ENCODE measurements around the gene PABPN1L. TPM values are rescaled to one million over a fixed set of nuclear protein-coding genes. Genes with fewer than 3 reads are reported as not detected.

PABPN1L gene
- total and polyA plus RNA-seq, 2 donors (not counting 3 experiments of a cell fraction or from before 2014, with no cell fraction given) = not detected

DNA sequence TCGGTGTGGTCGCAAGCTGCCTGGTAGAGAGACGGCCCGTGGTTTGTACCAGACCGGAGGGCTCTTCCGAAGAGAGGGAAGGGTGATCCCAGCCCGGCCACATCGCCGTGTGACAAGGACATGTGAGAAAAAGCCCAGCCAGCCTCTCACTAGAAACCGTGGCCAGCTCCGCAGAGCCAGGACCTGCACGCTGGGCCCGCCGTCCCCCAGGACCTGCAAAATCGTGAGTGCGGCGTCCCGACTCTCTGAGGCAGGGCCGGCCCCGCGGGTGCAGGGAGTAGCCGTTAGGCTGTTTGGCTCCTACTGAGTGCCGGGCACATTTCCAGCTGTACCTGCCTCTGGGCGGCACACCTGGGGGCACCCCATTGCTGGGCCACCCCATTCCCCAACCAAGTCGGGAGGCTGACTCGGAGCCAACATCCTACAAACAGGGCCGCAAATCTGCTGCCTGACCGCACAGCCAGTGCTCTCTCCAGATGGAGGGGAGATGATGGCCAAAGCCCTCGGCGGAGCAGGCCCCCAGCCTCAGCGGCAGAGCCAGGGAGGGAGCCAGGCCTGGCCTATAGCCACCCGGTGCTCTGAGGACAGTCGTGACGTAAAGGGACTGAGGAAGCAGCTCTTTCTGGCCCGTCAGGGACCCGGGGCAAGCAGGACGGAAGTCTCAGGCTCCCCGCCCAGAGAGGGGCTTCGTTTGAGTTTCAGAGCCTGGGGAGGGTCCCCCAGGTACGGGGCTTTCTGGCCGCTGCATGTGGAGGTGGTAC is 33.6 kb upstream of the PABPN1L start:
- no peak for TF ChIP-seq FOS (IDR thresholded peaks at IDR 0.05; ENCODE audit: borderline replicate concordance, insufficient read depth, low read length)
- no peak for TF ChIP-seq POLR2AphosphoS5 (IDR thresholded peaks at IDR 0.05; ENCODE audit: insufficient read depth, low read depth, low read length)
- no peak for TF ChIP-seq GATA2 (IDR thresholded peaks at IDR 0.05; ENCODE audit: insufficient read depth, insufficient read length, low read depth, low read length)
- no peak for TF ChIP-seq MYC (IDR thresholded peaks at IDR 0.05; ENCODE audit: low read depth, low read length)
- TF ChIP-seq, protein P1, sequence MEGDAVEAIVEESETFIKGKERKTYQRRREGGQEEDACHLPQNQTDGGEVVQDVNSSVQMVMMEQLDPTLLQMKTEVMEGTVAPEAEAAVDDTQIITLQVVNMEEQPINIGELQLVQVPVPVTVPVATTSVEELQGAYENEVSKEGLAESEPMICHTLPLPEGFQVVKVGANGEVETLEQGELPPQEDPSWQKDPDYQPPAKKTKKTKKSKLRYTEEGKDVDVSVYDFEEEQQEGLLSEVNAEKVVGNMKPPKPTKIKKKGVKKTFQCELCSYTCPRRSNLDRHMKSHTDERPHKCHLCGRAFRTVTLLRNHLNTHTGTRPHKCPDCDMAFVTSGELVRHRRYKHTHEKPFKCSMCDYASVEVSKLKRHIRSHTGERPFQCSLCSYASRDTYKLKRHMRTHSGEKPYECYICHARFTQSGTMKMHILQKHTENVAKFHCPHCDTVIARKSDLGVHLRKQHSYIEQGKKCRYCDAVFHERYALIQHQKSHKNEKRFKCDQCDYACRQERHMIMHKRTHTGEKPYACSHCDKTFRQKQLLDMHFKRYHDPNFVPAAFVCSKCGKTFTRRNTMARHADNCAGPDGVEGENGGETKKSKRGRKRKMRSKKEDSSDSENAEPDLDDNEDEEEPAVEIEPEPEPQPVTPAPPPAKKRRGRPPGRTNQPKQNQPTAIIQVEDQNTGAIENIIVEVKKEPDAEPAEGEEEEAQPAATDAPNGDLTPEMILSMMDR (IDR thresholded peaks at IDR 0.05; ENCODE audit: extremely low read depth in 1 of 2, insufficient read depth in 1 of 2, low read depth in 1 of 2, low read length in 2 of 2) = no peak
- TF ChIP-seq, protein P2, sequence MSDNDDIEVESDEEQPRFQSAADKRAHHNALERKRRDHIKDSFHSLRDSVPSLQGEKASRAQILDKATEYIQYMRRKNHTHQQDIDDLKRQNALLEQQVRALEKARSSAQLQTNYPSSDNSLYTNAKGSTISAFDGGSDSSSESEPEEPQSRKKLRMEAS (IDR thresholded peaks at IDR 0.05; ENCODE audit: insufficient read depth, insufficient read length) = no peak
- TF ChIP-seq POLR2A (IDR thresholded peaks at IDR 0.05; ENCODE audit: low read depth, low read length) = no peak
- TF ChIP-seq EZH2 (IDR thresholded peaks at IDR 0.05; ENCODE audit: borderline replicate concordance, low read depth, low read length, severe bottlenecking) = no peak
- no peak for TF ChIP-seq JUN (IDR thresholded peaks at IDR 0.05; ENCODE audit: borderline replicate concordance, insufficient read depth, insufficient read length, low read depth)
- no peaks in the 10 kb centered on the region for H3K27me3 ChIP-seq (ENCODE audit: control insufficient read depth in 2 of 2, insufficient read depth in 2 of 2, low read length in 2 of 2)
- H2AFZ ChIP-seq (ENCODE audit: low read depth, low read length) = no peak overlapping the region
- H3K79me2 ChIP-seq (ENCODE audit: control insufficient read depth, insufficient read depth, low read length) = no peaks in the 10 kb centered on the region
- no peaks in the 10 kb centered on the region for H3K9me1 ChIP-seq (replicated peaks; ENCODE audit: control insufficient read depth, extremely low read depth, insufficient read depth, low read length)
- FAIRE-seq (no peak), DNase-seq (ENCODE audit: low read depth, low spot score) (no peak)
- no peak overlapping the region for H3K4me3 ChIP-seq (replicated peaks in 1 of 3; ENCODE audit: insufficient read depth in 1 of 3, low read depth in 1 of 3, low read length in 3 of 3)
- ChIA-PET CTCF (no interaction called here), POLR2A (no interaction called here)
- no peak overlapping the region for H3K9ac ChIP-seq (replicated peaks; ENCODE audit: extremely low read depth, insufficient read depth, low read length)
- dilution Hi-C loops (cut with MboI; ENCODE audit: extremely low pct_ligation_motif_present, low sequenced_read_pairs) = no loop called here
- no peaks in the 10 kb centered on the region for H3K36me3 ChIP-seq (ENCODE audit: control insufficient read depth in 2 of 2, extremely low read depth in 1 of 2, insufficient read depth in 2 of 2, low read length in 2 of 2)
- no TSS peak for BruUV-seq (replicated peaks)
- no peak overlapping the region for H3K4me2 ChIP-seq (ENCODE audit: insufficient read depth, low read length)
- no peaks in the 10 kb centered on the region for H4K20me1 ChIP-seq (replicated peaks; ENCODE audit: control insufficient read depth, extremely low read depth, insufficient read depth, low read length)
- H3K9me3 ChIP-seq (replicated peaks; ENCODE audit: control insufficient read depth, insufficient read depth, low read length) = no peaks in the 10 kb centered on the region
- intact Hi-C loops (cut with micrococcal nuclease) = no loop called here
- no peak overlapping the region for H3K27ac ChIP-seq (ENCODE audit: insufficient read depth, low read depth, low read length)
- no peaks in the 10 kb centered on the region for H3K4me1 ChIP-seq (ENCODE audit: control insufficient read depth, extremely low read depth, insufficient read depth, low read length)

All from endothelial cell of umbilical vein (primary cell).